GM21360 (cell line): ENCODE measurements around the gene MAP7.
A peak's percentile ranks its signal among the peaks of the same experiment; 100 is the strongest.

Experiments
- ATAC-seq: cut with Tn5 transposase; IDR thresholded peaks from one replicate; pipeline ENCODE4 v1.9.1; 2021; ENCODE audit warnings: mild to moderate bottlenecking, moderate library complexity; ENCODE audit not compliant: unreplicated experiment

The MAP7 gene

GRCh38 chr6:136344420-136344819, 205.8 kb downstream of the MAP7 start:
- no peak for ATAC-seq

GRCh38 chr6:136343700-136344099, 206.5 kb downstream of the MAP7 start:
- ATAC-seq: no peak

GRCh38 chr6:136343275-136343674, 206.9 kb downstream of the MAP7 start:
- no peak for ATAC-seq

GRCh38 chr6:136341967-136342366, 208.3 kb downstream of the MAP7 start:
- ATAC-seq: no peak

- ATAC-seq: no peak
Observed at GRCh38 chr6:136341367-136341766, 208.9 kb downstream of the MAP7 start.

- no peak for ATAC-seq
Observed at GRCh38 chr6:136338486-136338885, 211.7 kb downstream of the MAP7 start.

GRCh38 chr6:136337606-136338005, 212.6 kb downstream of the MAP7 start:
- no peak for ATAC-seq

GRCh38 chr6:136337121-136337520, 213.1 kb downstream of the MAP7 start:
- ATAC-seq: no peak

- no peak for ATAC-seq
Observed at GRCh38 chr6:136335736-136336363, 214.4 kb downstream of the MAP7 start.

- no peak for ATAC-seq
Observed at GRCh38 chr6:136334853-136335252, 215.4 kb downstream of the MAP7 start.

- no peak for ATAC-seq
Observed at GRCh38 chr6:136334465-136334846, 215.8 kb downstream of the MAP7 start.

- no peak for ATAC-seq
Observed at GRCh38 chr6:136333824-136334464, 216.3 kb downstream of the MAP7 start.

GRCh38 chr6:136331461-136331860, 218.8 kb downstream of the MAP7 start:
- ATAC-seq: no peak

- ATAC-seq: no peak
Observed at GRCh38 chr6:136330634-136331033, 219.6 kb downstream of the MAP7 start.

GRCh38 chr6:136326038-136326553, 224.1 kb downstream of the MAP7 start:
- ATAC-seq: no peak

GRCh38 chr6:136324686-136325380, 225.4 kb downstream of the MAP7 start:
- no peak for ATAC-seq

GRCh38 chr6:136323431-136324112, 226.7 kb downstream of the MAP7 start:
- ATAC-seq: no peak

- no peak for ATAC-seq
Observed at GRCh38 chr6:136319732-136320131, 230.5 kb downstream of the MAP7 start.

- no peak for ATAC-seq
Observed at GRCh38 chr6:136318676-136319075, 231.5 kb downstream of the MAP7 start.

- no peak for ATAC-seq
Observed at GRCh38 chr6:136317971-136318370, 232.3 kb downstream of the MAP7 start.

- ATAC-seq: peak; percentile 52
Observed at GRCh38 chr6:136317021-136317694, 233.1 kb downstream of the MAP7 start.
